SH-SY5Y (cell line): ENCODE measurements around the gene ZFHX3.

ENCODE experiments used
- GATA2 ChIP-seq: IDR thresholded peaks from 2 replicates; pipeline ENCODE4 v1.6.1; 2011; ENCODE audit warnings: mild to moderate bottlenecking, low read depth, low read length
- GATA3 ChIP-seq: IDR thresholded peaks from 2 replicates; pipeline ENCODE4 v1.6.1; 2011; ENCODE audit warnings: low read depth, mild to moderate bottlenecking, low read length, moderate library complexity

- TF ChIP-seq GATA2 (no peak), GATA3 (no peak)
Observed at GRCh38 chr16:73015612-73016487, 32.1 kb downstream of the ZFHX3 start.
